T-helper 1 cell treated with Interleukin-12 subunit alpha and Interleukin-12 subunit beta and Interleukin-4 antibody, amounts not matched to agents 30 μg/mL and 1 μg/mL, for 36 hours (primary cell): ENCODE measurements around the gene MGAT5.

Experiments used
- H3K27ac Mint-ChIP-seq: one replicate; pipeline ENCODE4 v1.8.0; 2021; ENCODE audit warnings: mild to moderate bottlenecking, mixed read lengths
- H3K27me3 Mint-ChIP-seq: one replicate; pipeline ENCODE4 v1.8.0; 2021; ENCODE audit warnings: low read depth, mixed read lengths
- H3K36me3 Mint-ChIP-seq: one replicate; pipeline ENCODE4 v1.8.0; 2021; ENCODE audit warnings: low read depth, mixed read lengths
- H3K4me1 Mint-ChIP-seq: one replicate; pipeline ENCODE4 v1.8.0; 2021; ENCODE audit warnings: low read depth, mixed read lengths
- H3K4me3 Mint-ChIP-seq: one replicate; pipeline ENCODE4 v1.8.0; 2021; ENCODE audit warnings: mild to moderate bottlenecking, moderate library complexity, mixed read lengths
- H3K9me3 Mint-ChIP-seq: one replicate; pipeline ENCODE4 v1.8.0; 2021; ENCODE audit warnings: mixed read lengths

MGAT5 gene

DNA sequence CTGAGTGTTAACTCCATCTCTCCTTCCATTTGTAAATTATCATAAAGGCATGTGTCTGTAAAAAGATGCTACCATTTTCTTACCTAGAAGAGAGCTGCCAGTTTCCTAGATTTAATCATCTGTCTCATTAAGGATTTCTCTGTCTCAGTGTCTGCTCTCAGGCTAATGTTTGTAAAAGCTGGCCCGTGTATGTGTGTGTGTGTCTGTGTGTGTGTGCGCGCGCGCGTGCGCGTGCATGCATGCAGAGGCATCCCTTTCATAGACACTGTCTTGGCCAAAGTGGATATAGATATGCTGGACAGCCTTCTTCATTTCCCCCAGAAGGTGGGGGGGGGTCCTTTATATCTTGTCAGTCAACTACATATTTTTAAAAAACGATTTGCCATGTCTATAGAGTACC lies 18.9 kb downstream of the MGAT5 start:
- H3K9me3 Mint-ChIP-seq = no peaks in the 10 kb centered on the region
- H3K27ac Mint-ChIP-seq = no peak overlapping the region
- H3K4me1 Mint-ChIP-seq = peaks cover 6% of the 10 kb centered on the region
- peaks cover 18% of the 10 kb centered on the region for H3K36me3 Mint-ChIP-seq
- H3K27me3 Mint-ChIP-seq = peaks cover 16% of the 10 kb centered on the region
- no peak overlapping the region for H3K4me3 Mint-ChIP-seq

DNA sequence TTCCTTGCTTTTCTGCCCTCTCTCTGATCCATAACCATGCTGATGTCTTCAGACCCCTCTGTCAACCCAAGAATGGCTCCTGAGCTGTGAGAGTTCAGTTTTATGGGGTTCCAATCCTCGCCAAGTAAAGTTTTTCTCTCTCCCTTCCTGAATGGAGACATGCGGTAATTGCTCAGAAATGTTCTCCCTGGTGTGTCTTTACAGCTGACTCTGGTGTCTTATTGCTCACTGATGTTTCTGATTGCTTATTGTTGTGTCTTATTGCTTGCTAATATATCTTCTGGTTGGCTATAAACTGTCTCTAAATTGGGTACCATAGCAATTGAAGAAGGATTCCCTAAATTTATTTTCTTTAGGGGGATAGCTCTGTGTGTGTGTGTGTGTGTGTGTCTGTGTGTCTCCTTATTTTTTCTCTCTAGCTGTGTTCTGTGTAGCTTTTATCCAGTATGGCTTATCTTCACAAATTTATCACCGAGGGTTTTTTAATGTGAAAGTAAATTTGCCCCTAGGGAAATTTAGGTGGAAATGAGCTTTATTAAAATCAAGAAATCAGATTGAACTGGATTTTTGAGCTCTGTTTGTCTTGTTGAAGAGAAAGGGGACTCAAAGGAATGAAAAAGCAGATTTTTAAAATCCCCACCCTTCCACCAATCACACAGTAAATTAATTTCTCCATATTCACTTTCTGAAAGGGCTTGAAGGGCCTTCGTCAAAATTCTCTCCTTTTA lies 19.5 kb downstream of the MGAT5 start:
- H3K27ac Mint-ChIP-seq = no peak overlapping the region
- no peak overlapping the region for H3K4me3 Mint-ChIP-seq
- peaks cover 18% of the 10 kb centered on the region for H3K36me3 Mint-ChIP-seq
- H3K9me3 Mint-ChIP-seq = no peaks in the 10 kb centered on the region
- H3K4me1 Mint-ChIP-seq = peaks cover 6% of the 10 kb centered on the region
- H3K27me3 Mint-ChIP-seq = peaks cover 16% of the 10 kb centered on the region

GRCh38 chr2:134274121-134274520 lies 20.2 kb downstream of the MGAT5 start:
- H3K27ac Mint-ChIP-seq = no peak overlapping the region
- H3K4me3 Mint-ChIP-seq = no peak overlapping the region
- no peaks in the 10 kb centered on the region for H3K9me3 Mint-ChIP-seq
- peaks cover 19% of the 10 kb centered on the region for H3K27me3 Mint-ChIP-seq
- H3K36me3 Mint-ChIP-seq = peaks cover 18% of the 10 kb centered on the region
- H3K4me1 Mint-ChIP-seq = peaks cover 6% of the 10 kb centered on the region

DNA sequence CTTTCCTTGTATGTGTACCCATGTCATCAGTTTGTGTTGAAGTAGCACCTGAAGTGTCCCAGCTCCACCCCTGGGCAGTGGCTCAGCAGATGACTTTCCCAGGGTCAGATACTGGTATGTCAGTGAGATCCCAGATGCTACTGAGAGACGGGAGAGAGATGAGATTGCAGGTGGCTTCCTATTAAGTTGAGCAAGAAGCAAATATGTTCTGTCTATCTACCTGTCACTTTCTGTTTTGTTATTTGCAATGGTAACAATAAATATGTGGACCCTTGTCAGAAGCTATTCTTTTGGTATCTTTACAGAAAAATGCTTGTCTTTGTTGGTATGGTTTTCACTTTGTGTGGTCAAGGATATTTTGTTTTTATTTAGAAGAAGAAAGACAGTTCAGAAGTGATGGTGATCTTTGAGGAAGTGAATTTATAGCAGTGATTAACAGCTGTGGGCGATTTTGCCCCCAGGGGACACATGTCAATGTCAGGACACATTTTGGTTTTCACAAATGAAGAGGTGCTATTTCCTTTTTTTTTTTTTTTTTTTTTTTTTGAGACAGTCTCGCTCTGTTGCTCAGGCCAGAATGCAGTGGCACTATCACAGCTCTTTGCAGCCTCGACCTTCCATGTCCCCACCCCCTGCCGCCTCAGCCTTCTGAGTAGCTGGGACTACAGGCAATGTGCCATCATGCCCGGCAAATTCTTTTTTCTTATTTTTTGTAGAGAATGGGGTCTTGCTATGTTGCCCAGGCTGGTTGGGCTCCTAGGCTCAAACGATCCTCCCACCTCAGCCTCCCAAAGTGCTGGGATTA lies 21.4 kb downstream of the MGAT5 start:
- H3K27me3 Mint-ChIP-seq = peaks cover 18% of the 10 kb centered on the region
- peaks cover 6% of the 10 kb centered on the region for H3K4me1 Mint-ChIP-seq

GRCh38 chr2:134276381-134277172 lies 22.7 kb downstream of the MGAT5 start:
- peaks cover 6% of the 10 kb centered on the region for H3K4me1 Mint-ChIP-seq
- no peak overlapping the region for H3K27ac Mint-ChIP-seq
- no peak overlapping the region for H3K4me3 Mint-ChIP-seq
- peaks cover 16% of the 10 kb centered on the region for H3K36me3 Mint-ChIP-seq
- no peaks in the 10 kb centered on the region for H3K9me3 Mint-ChIP-seq
- H3K27me3 Mint-ChIP-seq = peaks cover 18% of the 10 kb centered on the region

More for the DNA sequence above, 21.4 kb downstream of the MGAT5 start:
- Mint-ChIP-seq H3K27ac (no peak overlapping the region), H3K4me3 (no peak overlapping the region), H3K9me3 (no peaks in the 10 kb centered on the region), H3K36me3 (peaks cover 18% of the 10 kb centered on the region)

DNA sequence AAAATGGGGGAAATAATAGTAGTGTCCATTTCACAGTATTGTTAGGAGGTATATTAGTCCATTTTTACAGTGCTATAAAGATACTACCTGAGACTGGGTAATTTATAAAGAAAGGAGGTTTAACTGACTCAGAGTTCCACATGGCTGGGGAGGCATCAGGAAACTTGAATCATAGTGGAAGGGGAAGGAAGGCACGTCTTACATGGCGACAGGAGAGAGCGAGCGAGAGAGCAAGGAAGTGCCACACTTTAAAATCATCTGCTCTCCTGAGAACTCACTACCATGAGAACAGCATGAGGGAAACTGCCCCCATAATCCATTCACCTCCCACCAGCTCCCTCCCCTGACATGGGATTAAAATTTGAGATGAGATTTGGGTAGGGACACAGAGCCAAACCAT lies 23.4 kb downstream of the MGAT5 start:
- Mint-ChIP-seq H3K27ac (no peak overlapping the region), H3K4me3 (no peak overlapping the region), H3K9me3 (no peaks in the 10 kb centered on the region), H3K36me3 (peaks cover 12% of the 10 kb centered on the region), H3K27me3 (peaks cover 18% of the 10 kb centered on the region), H3K4me1 (peaks cover 8% of the 10 kb centered on the region)

GRCh38 chr2:134278553-134278952 lies 24.7 kb downstream of the MGAT5 start:
- peaks cover 18% of the 10 kb centered on the region for H3K27me3 Mint-ChIP-seq
- peaks cover 11% of the 10 kb centered on the region for H3K36me3 Mint-ChIP-seq
- no peaks in the 10 kb centered on the region for H3K9me3 Mint-ChIP-seq
- H3K4me3 Mint-ChIP-seq = no peak overlapping the region
- H3K27ac Mint-ChIP-seq = no peak overlapping the region
- H3K4me1 Mint-ChIP-seq = peaks cover 20% of the 10 kb centered on the region

GRCh38 chr2:134279417-134279816 lies 25.5 kb downstream of the MGAT5 start:
- no peak overlapping the region for H3K27ac Mint-ChIP-seq
- H3K36me3 Mint-ChIP-seq = peaks cover 11% of the 10 kb centered on the region
- no peak overlapping the region for H3K4me3 Mint-ChIP-seq
- H3K4me1 Mint-ChIP-seq = peaks cover 26% of the 10 kb centered on the region
- H3K27me3 Mint-ChIP-seq = peaks cover 15% of the 10 kb centered on the region
- H3K9me3 Mint-ChIP-seq = no peaks in the 10 kb centered on the region

GRCh38 chr2:134280231-134280630 lies 26.4 kb downstream of the MGAT5 start:
- no peaks in the 10 kb centered on the region for H3K9me3 Mint-ChIP-seq
- H3K27me3 Mint-ChIP-seq = peaks cover 18% of the 10 kb centered on the region
- no peak overlapping the region for H3K4me3 Mint-ChIP-seq
- peaks cover 26% of the 10 kb centered on the region for H3K4me1 Mint-ChIP-seq
- peaks cover 11% of the 10 kb centered on the region for H3K36me3 Mint-ChIP-seq
- H3K27ac Mint-ChIP-seq = no peak overlapping the region

- no peak overlapping the region for H3K27ac Mint-ChIP-seq
- H3K27me3 Mint-ChIP-seq = peaks cover 21% of the 10 kb centered on the region
- peaks cover 27% of the 10 kb centered on the region for H3K4me1 Mint-ChIP-seq
- no peak overlapping the region for H3K4me3 Mint-ChIP-seq
- H3K36me3 Mint-ChIP-seq = peaks cover 11% of the 10 kb centered on the region
- H3K9me3 Mint-ChIP-seq = no peaks in the 10 kb centered on the region
These were observed 26.9 kb downstream of the MGAT5 start for GRCh38 chr2:134280726-134281125.

DNA sequence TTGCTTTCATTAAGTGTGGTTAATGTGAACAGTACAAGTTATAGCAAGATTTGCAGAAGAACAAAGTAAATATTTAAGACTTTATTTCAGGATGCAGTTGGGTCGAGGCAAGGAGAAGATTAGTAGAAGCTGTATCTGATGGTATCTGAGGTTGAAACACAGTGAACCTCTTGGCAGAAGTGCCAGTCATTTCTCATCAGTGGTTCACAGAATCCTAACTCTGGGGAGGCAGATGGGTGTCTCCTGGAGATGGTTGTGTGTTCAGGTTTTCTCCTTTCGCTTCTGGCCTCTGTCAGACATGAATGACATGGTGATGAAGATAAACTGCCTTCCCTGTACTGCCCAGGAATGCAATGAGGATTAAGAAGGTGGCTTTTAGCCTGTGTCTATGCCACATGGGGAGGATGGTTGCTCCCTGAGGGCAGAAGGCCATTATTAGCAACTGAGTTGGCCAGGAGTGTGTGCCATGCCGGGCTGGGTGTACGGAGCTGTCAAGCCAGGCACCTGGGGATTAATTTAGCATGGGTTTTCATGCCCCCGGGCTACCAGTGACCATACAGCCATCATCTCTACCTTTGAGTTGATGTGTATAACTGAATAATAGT lies 28.0 kb downstream of the MGAT5 start:
- Mint-ChIP-seq H3K4me3 (no peak overlapping the region), H3K4me1 (peaks cover 26% of the 10 kb centered on the region), H3K9me3 (no peaks in the 10 kb centered on the region), H3K27me3 (peaks cover 29% of the 10 kb centered on the region), H3K27ac (no peak overlapping the region), H3K36me3 (peaks cover 10% of the 10 kb centered on the region)

GRCh38 chr2:134282629-134283400 lies 28.9 kb downstream of the MGAT5 start:
- peaks cover 26% of the 10 kb centered on the region for H3K4me1 Mint-ChIP-seq
- H3K36me3 Mint-ChIP-seq = peaks cover 8% of the 10 kb centered on the region
- no peaks in the 10 kb centered on the region for H3K9me3 Mint-ChIP-seq
- peak overlapping the region; percentile 37 for H3K27ac Mint-ChIP-seq
- peak overlapping the region; percentile 36 for H3K4me3 Mint-ChIP-seq
- H3K27me3 Mint-ChIP-seq = peaks cover 32% of the 10 kb centered on the region

GRCh38 chr2:134283661-134284060 lies 29.8 kb downstream of the MGAT5 start:
- Mint-ChIP-seq H3K27me3 (peaks cover 30% of the 10 kb centered on the region), H3K4me3 (no peak overlapping the region), H3K9me3 (no peaks in the 10 kb centered on the region), H3K36me3 (peaks cover 8% of the 10 kb centered on the region), H3K4me1 (peaks cover 26% of the 10 kb centered on the region), H3K27ac (no peak overlapping the region)
